GM08714 (cell line): ENCODE data around the gene RSAD1.
"Not testable (repeated sequence)": the region's sequence is repeated elsewhere in the genome, so short reads cannot be mapped to it uniquely, and the experiment has no call there.

Experiments
- H3K4me3 ChIP-seq: fragments of 200-500 bp; sonication (Bioruptor generic); 2 replicates; pipeline ENCODE4 v1.5.1; 2014; ENCODE audit warnings: mild to moderate bottlenecking, low read length, inconsistent platforms
- ZNF274 ChIP-seq: IDR thresholded peaks from 2 replicates; pipeline ENCODE4 v1.6.1; 2012; ENCODE audit warnings: mild to moderate bottlenecking, low read depth, low read length

Gene RSAD1

GRCh38 chr17:50465171-50465570, 13.5 kb upstream of the RSAD1 start:
- no peak for TF ChIP-seq ZNF274
- H3K4me3 ChIP-seq = no peak overlapping the region

DNA sequence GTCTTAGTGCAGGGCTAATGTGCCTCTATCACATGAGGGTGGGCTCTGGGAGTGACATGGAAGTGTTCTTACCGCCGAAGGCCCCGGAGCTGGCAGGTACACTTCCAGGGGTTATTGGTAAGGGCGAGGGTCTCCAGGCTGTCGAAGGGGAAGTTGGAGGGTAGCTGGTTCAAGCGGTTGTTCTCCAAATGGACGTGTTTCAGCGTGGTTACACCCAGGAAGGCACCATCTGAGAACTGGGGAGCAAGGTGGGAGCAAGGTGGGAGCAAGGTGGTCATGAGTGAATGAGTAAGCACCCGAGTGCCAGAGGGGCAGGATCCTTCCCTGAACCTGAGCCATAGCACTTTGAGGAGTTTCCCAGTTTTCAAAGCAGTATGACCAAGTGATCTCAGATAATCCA, 13.0 kb upstream of the RSAD1 start:
- H3K4me3 ChIP-seq = no peak overlapping the region
- no peak for TF ChIP-seq ZNF274

DNA sequence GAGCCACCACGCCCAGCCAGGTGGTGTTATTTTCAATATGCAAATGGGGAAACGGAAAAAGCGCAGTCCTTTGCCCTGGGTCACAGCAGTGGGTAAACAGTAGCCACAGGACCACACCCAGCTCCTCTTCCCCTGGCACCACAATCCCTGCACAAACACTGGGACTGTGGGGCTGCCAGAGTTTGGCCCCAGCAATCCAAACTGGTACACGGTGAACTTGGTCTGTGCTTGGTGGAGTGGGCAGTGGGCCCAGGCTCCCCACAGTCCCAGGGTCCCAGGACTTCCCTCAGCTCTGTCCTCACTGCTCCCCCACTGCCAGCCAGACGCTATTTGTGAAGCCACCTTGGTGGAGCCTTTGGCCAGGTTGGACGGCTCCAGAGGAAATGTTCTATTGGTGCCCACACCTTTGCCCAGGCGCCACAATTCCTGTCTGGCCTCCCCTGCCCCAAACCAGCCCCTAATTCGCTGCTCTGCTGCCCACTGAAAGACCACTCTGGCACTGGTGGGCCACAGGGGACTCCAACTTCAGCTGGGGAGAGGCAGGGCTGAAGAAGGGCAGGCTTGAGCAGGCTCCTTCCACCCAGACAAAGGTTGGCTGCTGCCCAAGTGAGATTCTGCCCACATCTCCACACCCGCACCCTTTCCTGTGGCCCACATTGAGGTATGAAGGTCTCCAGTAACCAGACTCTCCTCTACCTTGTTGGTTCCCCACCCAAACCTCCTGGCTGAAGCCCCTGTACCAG, 12.1 kb upstream of the RSAD1 start:
- TF ChIP-seq ZNF274 = no peak
- H3K4me3 ChIP-seq = no peak overlapping the region

- no peak overlapping the region for H3K4me3 ChIP-seq
- no peak for TF ChIP-seq ZNF274
Measured at GRCh38 chr17:50467114-50467854, 11.4 kb upstream of the RSAD1 start.

GRCh38 chr17:50467855-50468303, 10.8 kb upstream of the RSAD1 start:
- no peak overlapping the region for H3K4me3 ChIP-seq
- TF ChIP-seq ZNF274 = no peak

GRCh38 chr17:50468304-50469207, 10.1 kb upstream of the RSAD1 start, which contains the start of gene CHAD:
Gene CHAD, minus strand, starts transcription at chr17:50468880. Its CDS starts 67 bp downstream, at chr17:50468813.
- no peak within 1 kb of the TSS for H3K4me3 ChIP-seq

GRCh38 chr17:50469208-50469605, 9.5 kb upstream of the RSAD1 start:
- no peak for TF ChIP-seq ZNF274
- no peak overlapping the region for H3K4me3 ChIP-seq

More at GRCh38 chr17:50468304-50469207, 10.1 kb upstream of the RSAD1 start, which contains the start of gene CHAD:
- TF ChIP-seq ZNF274 = no peak

- H3K4me3 ChIP-seq = no peak overlapping the region
- TF ChIP-seq ZNF274 = no peak
Measured at GRCh38 chr17:50469671-50470305, 8.9 kb upstream of the RSAD1 start.

GRCh38 chr17:50470426-50470825, 8.2 kb upstream of the RSAD1 start:
- H3K4me3 ChIP-seq = no peak overlapping the region
- no peak for TF ChIP-seq ZNF274

DNA sequence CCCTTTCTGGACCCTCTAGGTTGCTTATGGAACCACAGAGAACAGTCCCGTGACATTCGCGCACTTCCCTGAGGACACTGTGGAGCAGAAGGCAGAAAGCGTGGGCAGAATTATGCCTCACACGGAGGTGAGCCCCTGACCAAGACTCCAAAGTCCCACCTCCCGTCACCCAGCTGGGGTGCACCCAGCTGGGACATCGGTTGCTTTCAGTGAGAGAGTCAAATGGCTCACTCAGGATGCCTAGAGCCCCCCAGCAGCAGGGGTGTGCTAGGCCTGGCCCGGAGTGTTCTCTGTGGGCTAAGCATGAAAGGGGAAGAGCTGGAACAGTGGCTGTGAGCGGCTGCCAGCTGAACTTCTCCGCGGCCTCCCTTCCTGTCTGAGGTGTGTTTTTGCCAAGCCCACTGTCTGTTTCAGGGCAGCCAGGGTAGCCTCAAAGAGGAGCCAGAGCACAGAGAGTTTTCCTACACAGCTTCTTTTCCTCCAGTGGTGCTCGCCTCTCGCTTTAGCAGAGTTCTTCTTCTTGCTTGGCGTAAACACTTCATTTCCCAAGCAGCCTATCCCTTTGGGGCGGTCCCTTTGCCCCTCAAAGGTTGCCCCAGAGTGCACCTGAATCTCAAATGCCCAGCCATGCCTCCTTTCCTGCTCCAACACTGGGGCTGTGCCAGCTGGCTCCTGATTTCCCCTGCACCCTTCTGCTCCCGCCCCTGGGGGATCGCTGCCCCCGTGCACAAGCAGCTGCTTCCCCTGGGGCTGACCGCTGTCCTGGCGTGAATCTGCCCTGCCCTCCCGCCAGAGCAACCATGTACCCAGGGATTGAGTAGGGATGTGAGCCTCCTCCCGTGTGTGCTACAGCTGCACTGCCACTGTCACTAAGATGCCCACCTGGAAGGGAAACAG, 7.4 kb upstream of the RSAD1 start:
- TF ChIP-seq ZNF274 = no peak
- H3K4me3 ChIP-seq = no peak overlapping the region

GRCh38 chr17:50472286-50472685, 6.4 kb upstream of the RSAD1 start:
- no peak for TF ChIP-seq ZNF274
- H3K4me3 ChIP-seq = no peak overlapping the region

- not testable (repeated sequence) for H3K4me3 ChIP-seq
Measured at GRCh38 chr17:50472761-50473161, 5.9 kb upstream of the RSAD1 start.

GRCh38 chr17:50473901-50474300, 4.8 kb upstream of the RSAD1 start:
- TF ChIP-seq ZNF274 = no peak

DNA sequence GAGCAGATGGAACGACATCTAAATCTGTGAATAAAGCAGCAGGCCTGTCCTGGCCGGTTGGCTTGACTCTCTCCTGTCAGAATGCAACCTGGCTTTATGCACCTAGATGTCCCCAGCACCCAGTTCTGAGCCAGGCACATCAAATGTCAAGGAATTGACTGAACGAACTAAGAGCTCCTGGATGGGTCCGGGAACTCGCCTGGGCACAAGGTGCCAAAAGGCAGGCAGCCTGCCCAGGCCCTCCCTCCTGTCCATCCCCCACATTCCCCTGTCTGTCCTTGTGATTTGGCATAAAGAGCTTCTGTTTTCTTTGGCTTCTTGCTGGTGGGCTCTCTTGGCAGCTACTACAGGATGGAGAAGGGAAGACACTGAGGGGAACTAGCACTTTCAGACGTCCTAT, 4.1 kb upstream of the RSAD1 start:
- no peak overlapping the region for H3K4me3 ChIP-seq

More at GRCh38 chr17:50473901-50474300, 4.8 kb upstream of the RSAD1 start:
- H3K4me3 ChIP-seq = no peak overlapping the region

More for the DNA sequence above, 4.1 kb upstream of the RSAD1 start:
- no peak for TF ChIP-seq ZNF274
